Effector CD8-positive, alpha-beta T cell (primary cell): ENCODE measurements around the gene CTU2.
A peak's percentile ranks its signal among the peaks of the same experiment; 100 is the strongest.

Source experiments
- DNase-seq: peaks from one replicate; lab custom pipeline; 2025; lab: John Stamatoyannopoulos, UW

The CTU2 gene

GRCh38 chr16:88743693-88744576, 37.6 kb downstream of the CTU2 start:
- DNase-seq = peak; percentile 69

GRCh38 chr16:88744577-88745521, 38.5 kb downstream of the CTU2 start:
- no peak for DNase-seq

GRCh38 chr16:88746506-88746905, 40.2 kb downstream of the CTU2 start:
- no peak for DNase-seq

- DNase-seq = no peak
These were observed 41.4 kb downstream of the CTU2 start for GRCh38 chr16:88747588-88748301.

GRCh38 chr16:88748364-88748763, 42.1 kb downstream of the CTU2 start:
- no peak for DNase-seq

- DNase-seq = no peak
These were observed 43.1 kb downstream of the CTU2 start for GRCh38 chr16:88749358-88749757.

GRCh38 chr16:88750854-88751253, 44.6 kb downstream of the CTU2 start:
- DNase-seq = no peak

- no peak for DNase-seq
These were observed 46.2 kb downstream of the CTU2 start for GRCh38 chr16:88752386-88753002.

GRCh38 chr16:88753191-88753590, 46.9 kb downstream of the CTU2 start:
- no peak for DNase-seq

- no peak for DNase-seq
These were observed 47.3 kb downstream of the CTU2 start for GRCh38 chr16:88753602-88754001.

GRCh38 chr16:88754109-88754911, 48.0 kb downstream of the CTU2 start:
- DNase-seq = no peak

- DNase-seq = no peak
These were observed 48.8 kb downstream of the CTU2 start for GRCh38 chr16:88754912-88755744.

- DNase-seq = no peak
These were observed 49.6 kb downstream of the CTU2 start for GRCh38 chr16:88755745-88756443.

- no peak for DNase-seq
These were observed 52.1 kb downstream of the CTU2 start for GRCh38 chr16:88758227-88758943.

- DNase-seq = no peak
These were observed 52.6 kb downstream of the CTU2 start for GRCh38 chr16:88758944-88759244.

- DNase-seq = no peak
These were observed 53.1 kb downstream of the CTU2 start for GRCh38 chr16:88759245-88759975.

- no peak for DNase-seq
These were observed 53.7 kb downstream of the CTU2 start for GRCh38 chr16:88759976-88760350.
